ENCODE measurements around the gene PITX3. TPM values are rescaled to one million over a fixed set of nuclear protein-coding genes. Genes with fewer than 3 reads are reported as not detected.
"Not testable (repeated sequence)": the region's sequence is repeated elsewhere in the genome, so short reads cannot be mapped to it uniquely, and the experiment has no call there.

Gene PITX3
- polyA plus RNA-seq, 3 donors, result not detected

- Histone ChIP-seq H3K4me3 (replicated peaks in 1 of 3; ENCODE audit: low read depth in 2 of 3, low read length in 3 of 3) (no peak overlapping the region), H3K79me2 (ENCODE audit: insufficient read depth, low read length) (peaks cover 89% of the 10 kb centered on the region), H3K4me2 (replicated peaks; ENCODE audit: extremely low read depth, low read length, poor library complexity, severe bottlenecking) (no peak overlapping the region), H3K27me3 (ENCODE audit: control insufficient read depth in 2 of 2, insufficient read depth in 2 of 2, low read length in 2 of 2) (no peaks in the 10 kb centered on the region), H2AFZ (ENCODE audit: insufficient read depth, low read depth, low read length, poor library complexity, severe bottlenecking) (no peak overlapping the region), H3K36me3 (replicated peaks in 1 of 2; ENCODE audit: control insufficient read depth in 1 of 2, insufficient read depth in 2 of 2, low read length in 2 of 2) (peaks cover 11 to 66% of the 10 kb centered on the region in 2 donors), H3K9ac (ENCODE audit: insufficient read depth, low read length, poor library complexity, severe bottlenecking) (no peak overlapping the region), H3K4me1 (ENCODE audit: control insufficient read depth in 1 of 2, insufficient read depth in 2 of 2, low read length in 2 of 2) (no peaks in the 10 kb centered on the region), H3K27ac (ENCODE audit: low read depth in 1 of 2, low read length in 2 of 2) (no peak overlapping the region), H4K20me1 (ENCODE audit: insufficient read depth, low read length) (peaks cover 97% of the 10 kb centered on the region), H3K9me3 (replicated peaks in 1 of 2; ENCODE audit: control insufficient read depth in 1 of 2, insufficient read depth in 1 of 2, low read length in 2 of 2) (no peaks in the 10 kb centered on the region)
- WGBS (ENCODE audit: insufficient coverage), result no CpG with 5 or more reads among the region's 1 CpG
- H3K9me3 Mint-ChIP-seq, result no peaks in the 10 kb centered on the region
- peaks cover 24 to 30% of the 10 kb centered on the region in 2 donors for H3K36me3 Mint-ChIP-seq
- peaks cover 3% of the 10 kb centered on the region for H3K4me1 Mint-ChIP-seq
- H3K27me3 Mint-ChIP-seq (ENCODE audit: low read depth in 3 of 3), result no peaks in the 10 kb centered on the region
- intact Hi-C loops (cut with micrococcal nuclease), result no loop called here
- H3K4me3 Mint-ChIP-seq, result no peak overlapping the region
- H3K27ac Mint-ChIP-seq, result no peak overlapping the region
- DNase-seq, result no peak
- TF ChIP-seq CTCF (IDR thresholded peaks at IDR 0.05), result no peak
Observed at GRCh38 chr10:102254426-102254825, 13.1 kb upstream of the PITX3 start.

DNA sequence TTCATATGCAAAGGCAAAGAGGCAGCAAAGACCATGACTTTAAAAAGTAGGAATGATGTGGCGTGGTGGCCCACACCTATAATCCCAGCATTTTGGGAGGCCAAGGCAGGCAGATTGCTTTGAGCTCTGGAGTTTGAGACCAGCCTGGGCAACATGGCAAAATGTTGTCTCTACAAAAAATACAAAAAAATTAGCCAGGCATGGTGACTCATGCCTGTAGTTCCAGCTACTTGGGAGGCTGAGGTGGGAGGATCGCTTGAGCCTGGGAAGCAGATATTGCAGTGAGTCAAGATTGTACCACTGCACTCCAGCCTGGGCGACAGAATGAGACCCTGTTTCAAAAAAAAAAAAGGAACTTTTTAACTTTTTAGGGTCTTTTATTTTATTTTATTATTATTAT is 11.2 kb upstream of the PITX3 start:
- H3K27ac ChIP-seq (ENCODE audit: low read depth in 1 of 2, low read length in 2 of 2); DNase-seq; H3K4me2 ChIP-seq (replicated peaks; ENCODE audit: extremely low read depth, low read length, poor library complexity, severe bottlenecking); H3K9me3 Mint-ChIP-seq; H3K9ac ChIP-seq (ENCODE audit: insufficient read depth, low read length, poor library complexity, severe bottlenecking); intact Hi-C loops (cut with micrococcal nuclease); H3K4me1 Mint-ChIP-seq; H3K27me3 ChIP-seq (ENCODE audit: control insufficient read depth in 2 of 2, insufficient read depth in 2 of 2, low read length in 2 of 2); H3K9me3 ChIP-seq (replicated peaks in 1 of 2; ENCODE audit: control insufficient read depth in 1 of 2, insufficient read depth in 1 of 2, low read length in 2 of 2); H3K4me1 ChIP-seq (ENCODE audit: control insufficient read depth in 1 of 2, insufficient read depth in 2 of 2, low read length in 2 of 2); H3K4me3 ChIP-seq (replicated peaks in 1 of 3; ENCODE audit: low read depth in 2 of 3, low read length in 3 of 3); H2AFZ ChIP-seq (ENCODE audit: insufficient read depth, low read depth, low read length, poor library complexity, severe bottlenecking); H3K4me3 Mint-ChIP-seq; H3K27me3 Mint-ChIP-seq (ENCODE audit: low read depth in 3 of 3): not testable (repeated sequence)
- Mint-ChIP-seq H3K27ac (peak overlapping the region in 2 of 7 donors; percentile 20 to 57), H3K36me3 (peaks cover 22 to 24% of the 10 kb centered on the region in 2 donors)
- 90% methylated on average over 2 of the region's 3 CpGs for WGBS (ENCODE audit: insufficient coverage)
- peaks cover 100% of the 10 kb centered on the region for H3K79me2 ChIP-seq (ENCODE audit: insufficient read depth, low read length)
- H4K20me1 ChIP-seq (ENCODE audit: insufficient read depth, low read length), result peaks cover 98% of the 10 kb centered on the region
- H3K36me3 ChIP-seq (replicated peaks in 1 of 2; ENCODE audit: control insufficient read depth in 1 of 2, insufficient read depth in 2 of 2, low read length in 2 of 2), result peaks cover 3 to 62% of the 10 kb centered on the region in 2 donors

All from CD14-positive monocyte (primary cell).